ENCODE measurements around the gene PKD1L1. TPM values are rescaled to one million over a fixed set of nuclear protein-coding genes. Genes with fewer than 3 reads are reported as not detected.

Gene PKD1L1
- total RNA-seq, 1 donor from 2014 or later = 0.05 TPM

- H3K9me3 Mint-ChIP-seq (ENCODE audit: unreplicated experiment) = no peaks in the 10 kb centered on the region
- no peak overlapping the region for H3K27ac Mint-ChIP-seq (ENCODE audit: unreplicated experiment)
- no peaks in the 10 kb centered on the region for H3K36me3 Mint-ChIP-seq (ENCODE audit: unreplicated experiment)
- peaks cover 35% of the 10 kb centered on the region for H3K4me1 Mint-ChIP-seq (ENCODE audit: unreplicated experiment)
- no peak overlapping the region for H3K4me3 Mint-ChIP-seq (ENCODE audit: unreplicated experiment)
- DNase-seq (ENCODE audit: extremely low spot score, unreplicated experiment) = no peak
- H3K27me3 Mint-ChIP-seq (ENCODE audit: unreplicated experiment) = no peaks in the 10 kb centered on the region
- TF ChIP-seq, protein P1, sequence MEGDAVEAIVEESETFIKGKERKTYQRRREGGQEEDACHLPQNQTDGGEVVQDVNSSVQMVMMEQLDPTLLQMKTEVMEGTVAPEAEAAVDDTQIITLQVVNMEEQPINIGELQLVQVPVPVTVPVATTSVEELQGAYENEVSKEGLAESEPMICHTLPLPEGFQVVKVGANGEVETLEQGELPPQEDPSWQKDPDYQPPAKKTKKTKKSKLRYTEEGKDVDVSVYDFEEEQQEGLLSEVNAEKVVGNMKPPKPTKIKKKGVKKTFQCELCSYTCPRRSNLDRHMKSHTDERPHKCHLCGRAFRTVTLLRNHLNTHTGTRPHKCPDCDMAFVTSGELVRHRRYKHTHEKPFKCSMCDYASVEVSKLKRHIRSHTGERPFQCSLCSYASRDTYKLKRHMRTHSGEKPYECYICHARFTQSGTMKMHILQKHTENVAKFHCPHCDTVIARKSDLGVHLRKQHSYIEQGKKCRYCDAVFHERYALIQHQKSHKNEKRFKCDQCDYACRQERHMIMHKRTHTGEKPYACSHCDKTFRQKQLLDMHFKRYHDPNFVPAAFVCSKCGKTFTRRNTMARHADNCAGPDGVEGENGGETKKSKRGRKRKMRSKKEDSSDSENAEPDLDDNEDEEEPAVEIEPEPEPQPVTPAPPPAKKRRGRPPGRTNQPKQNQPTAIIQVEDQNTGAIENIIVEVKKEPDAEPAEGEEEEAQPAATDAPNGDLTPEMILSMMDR (IDR thresholded peaks at IDR 0.05) = peak; percentile 48
Measured at GRCh38 chr7:47792521-47793121, 155.6 kb downstream of the PKD1L1 start.

GRCh38 chr7:47791682-47792081 is 156.6 kb downstream of the PKD1L1 start:
- Mint-ChIP-seq H3K4me3 (ENCODE audit: unreplicated experiment) (no peak overlapping the region), H3K4me1 (ENCODE audit: unreplicated experiment) (peaks cover 45% of the 10 kb centered on the region), H3K9me3 (ENCODE audit: unreplicated experiment) (no peaks in the 10 kb centered on the region), H3K27me3 (ENCODE audit: unreplicated experiment) (no peaks in the 10 kb centered on the region), H3K27ac (ENCODE audit: unreplicated experiment) (no peak overlapping the region), H3K36me3 (ENCODE audit: unreplicated experiment) (no peaks in the 10 kb centered on the region)
- TF ChIP-seq, protein P1 (IDR thresholded peaks at IDR 0.05) = no peak
- no peak for DNase-seq (ENCODE audit: extremely low spot score, unreplicated experiment)

DNA sequence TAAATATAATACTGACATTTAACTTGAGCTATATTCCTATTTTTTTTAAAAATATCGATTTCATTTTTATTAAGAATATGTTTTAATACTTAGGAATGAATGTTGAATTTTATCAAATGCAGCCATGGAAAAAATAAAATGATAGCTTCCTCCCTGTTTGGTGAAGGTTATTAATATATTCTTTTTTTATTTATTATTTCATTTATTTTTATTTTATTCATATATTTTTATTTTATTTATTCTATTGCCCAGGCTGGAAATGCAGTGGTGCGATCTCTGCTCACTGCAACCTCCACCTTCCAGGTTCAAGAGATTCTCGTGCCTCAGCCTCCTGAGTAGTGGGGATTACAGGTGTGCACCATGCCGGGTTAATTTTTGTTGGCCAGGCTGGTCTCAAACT is 160.2 kb downstream of the PKD1L1 start:
- DNase-seq (ENCODE audit: extremely low spot score, unreplicated experiment) = no peak
- Mint-ChIP-seq H3K27me3 (ENCODE audit: unreplicated experiment) (no peaks in the 10 kb centered on the region), H3K27ac (ENCODE audit: unreplicated experiment) (no peak overlapping the region), H3K4me3 (ENCODE audit: unreplicated experiment) (no peak overlapping the region), H3K9me3 (ENCODE audit: unreplicated experiment) (no peaks in the 10 kb centered on the region), H3K4me1 (ENCODE audit: unreplicated experiment) (peaks cover 53% of the 10 kb centered on the region), H3K36me3 (ENCODE audit: unreplicated experiment) (no peaks in the 10 kb centered on the region)
- TF ChIP-seq, protein P1 (IDR thresholded peaks at IDR 0.05) = no peak

DNA sequence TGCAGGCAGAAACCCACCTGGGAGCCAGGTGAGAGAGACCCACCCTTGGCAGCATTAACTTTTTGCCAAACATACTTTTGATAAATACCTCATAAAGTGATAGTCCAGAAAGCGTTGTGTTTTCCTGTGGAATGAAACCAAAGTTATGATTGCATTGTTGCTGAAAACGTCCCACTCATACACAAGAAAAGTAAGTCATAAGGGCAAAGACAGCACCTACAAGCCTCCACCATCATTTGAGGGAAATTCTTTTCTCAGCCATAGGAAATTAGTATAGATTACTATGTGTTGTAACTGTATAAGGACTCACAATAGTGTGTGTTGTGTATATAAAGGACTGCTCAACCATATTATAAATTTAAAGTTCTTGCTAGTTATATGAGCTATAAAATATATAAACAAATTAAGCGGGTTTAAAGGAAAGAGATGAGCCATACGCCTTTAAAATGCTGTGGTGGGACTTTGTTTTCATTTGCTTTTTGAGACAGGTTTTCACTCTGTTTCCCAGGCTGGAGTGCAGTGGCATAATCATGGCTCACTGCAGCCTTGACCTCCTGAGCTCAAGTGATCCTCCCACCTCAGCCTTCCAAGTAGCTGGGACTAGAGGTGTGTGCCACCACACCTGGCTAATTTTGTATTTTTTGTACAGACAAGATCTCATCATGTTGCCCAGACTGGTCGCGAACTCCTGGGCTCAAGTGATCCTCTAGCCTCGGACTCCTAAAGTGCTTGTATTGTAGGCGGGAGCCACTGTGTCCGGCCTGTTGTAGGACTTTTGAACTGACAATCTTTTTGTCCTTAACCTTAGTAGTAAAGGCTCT is 160.8 kb downstream of the PKD1L1 start:
- Mint-ChIP-seq H3K4me3 (ENCODE audit: unreplicated experiment) (no peak overlapping the region), H3K4me1 (ENCODE audit: unreplicated experiment) (peaks cover 59% of the 10 kb centered on the region)
- DNase-seq (ENCODE audit: extremely low spot score, unreplicated experiment) = no peak

More for the DNA sequence above, 160.8 kb downstream of the PKD1L1 start:
- Mint-ChIP-seq H3K27ac (ENCODE audit: unreplicated experiment) (peak overlapping the region; percentile 92), H3K36me3 (ENCODE audit: unreplicated experiment) (no peaks in the 10 kb centered on the region), H3K9me3 (ENCODE audit: unreplicated experiment) (no peaks in the 10 kb centered on the region), H3K27me3 (ENCODE audit: unreplicated experiment) (no peaks in the 10 kb centered on the region)
- TF ChIP-seq, protein P1 (IDR thresholded peaks at IDR 0.05) = no peak
